Thyroid gland (tissue), 4 donors: ENCODE data around the gene ULK3.

ENCODE experiments used
- POLR2A ChIP-seq, 2 donors: fragments of 450-650 bp; IDR thresholded peaks; one replicate each; pipeline ENCODE4 v1.6.1; 2017; ENCODE audit warnings: antibody characterized with exemption in 2 of 2, mild to moderate bottlenecking in 2 of 2, moderate library complexity in 1 of 2
- TF ChIP-seq, protein P1 (sequence below), 6 experiments: fragments of 200-600 bp in 3 of 6; fragments of 450-650 bp in 3 of 6; sonication (generic) in 3 of 6; IDR thresholded peaks; one replicate each; pipeline ENCODE4 v1.5.1; 2016 to 2019; ENCODE audit warnings: antibody characterized with exemption in 6 of 6, mild to moderate bottlenecking in 2 of 6, inconsistent platforms in 1 of 6, moderate library complexity in 1 of 6

DNA sequence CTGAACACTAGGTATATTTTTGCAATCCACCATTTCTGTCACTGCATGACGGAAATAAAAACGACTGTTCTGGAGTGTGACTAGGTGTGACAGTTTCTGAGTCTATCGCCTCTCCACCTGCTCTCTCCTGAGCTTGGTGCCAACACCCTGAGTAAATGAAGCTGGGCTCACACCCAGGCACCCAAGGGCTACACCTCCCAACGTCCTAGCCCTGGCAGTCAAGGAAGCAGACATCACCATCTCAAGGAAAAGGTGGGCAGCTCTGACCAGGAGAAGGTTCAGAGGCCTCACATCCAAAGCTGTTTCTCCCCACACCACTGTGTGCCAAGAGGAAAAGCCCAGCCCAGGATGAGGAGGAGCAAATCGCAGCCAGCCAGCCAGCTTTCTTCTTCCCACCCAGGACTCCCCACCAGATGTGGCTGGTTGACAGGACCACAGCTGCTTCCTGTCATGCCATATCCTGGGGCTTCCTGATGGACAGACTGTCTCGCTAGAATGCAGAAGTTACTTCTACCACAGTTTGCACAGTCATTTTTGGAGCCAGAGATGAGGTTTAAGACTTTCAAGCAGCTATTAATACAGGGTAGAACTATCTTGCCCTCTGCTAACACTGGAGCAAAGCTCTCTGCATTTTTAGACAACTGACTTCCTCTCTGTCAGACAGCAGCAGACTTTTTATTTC, 26.9 kb upstream of the ULK3 start:
- TF ChIP-seq, protein P1, sequence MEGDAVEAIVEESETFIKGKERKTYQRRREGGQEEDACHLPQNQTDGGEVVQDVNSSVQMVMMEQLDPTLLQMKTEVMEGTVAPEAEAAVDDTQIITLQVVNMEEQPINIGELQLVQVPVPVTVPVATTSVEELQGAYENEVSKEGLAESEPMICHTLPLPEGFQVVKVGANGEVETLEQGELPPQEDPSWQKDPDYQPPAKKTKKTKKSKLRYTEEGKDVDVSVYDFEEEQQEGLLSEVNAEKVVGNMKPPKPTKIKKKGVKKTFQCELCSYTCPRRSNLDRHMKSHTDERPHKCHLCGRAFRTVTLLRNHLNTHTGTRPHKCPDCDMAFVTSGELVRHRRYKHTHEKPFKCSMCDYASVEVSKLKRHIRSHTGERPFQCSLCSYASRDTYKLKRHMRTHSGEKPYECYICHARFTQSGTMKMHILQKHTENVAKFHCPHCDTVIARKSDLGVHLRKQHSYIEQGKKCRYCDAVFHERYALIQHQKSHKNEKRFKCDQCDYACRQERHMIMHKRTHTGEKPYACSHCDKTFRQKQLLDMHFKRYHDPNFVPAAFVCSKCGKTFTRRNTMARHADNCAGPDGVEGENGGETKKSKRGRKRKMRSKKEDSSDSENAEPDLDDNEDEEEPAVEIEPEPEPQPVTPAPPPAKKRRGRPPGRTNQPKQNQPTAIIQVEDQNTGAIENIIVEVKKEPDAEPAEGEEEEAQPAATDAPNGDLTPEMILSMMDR (IDR thresholded peaks at IDR 0.05): no peak
- TF ChIP-seq POLR2A (IDR thresholded peaks at IDR 0.05): no peak
